Astrocyte of the cerebellum (primary cell): Measurements from ENCODE around the gene DIMT1.
A peak's percentile ranks its signal among the peaks of the same experiment; 100 is the strongest.

Source experiments
- DNase-seq: peaks from one replicate; pipeline ENCODE4 v3.0.0-alpha.2; 2011; ENCODE audit warnings: low read depth
- H3K4me3 ChIP-seq: 2 replicates; pipeline ENCODE4 v1.5.1; 2011; ENCODE audit warnings: mild to moderate bottlenecking, low read depth, low read length, moderate library complexity
- CTCF ChIP-seq: IDR thresholded peaks from 2 replicates; pipeline ENCODE4 v1.5.1; 2012; ENCODE audit warnings: low read length, low read depth, moderate library complexity, mild to moderate bottlenecking; ENCODE audit errors: missing control alignments
- in situ Hi-C: cut with HindIII; loops from 2 replicates; pipeline ENCODE4 v1.10.0; 2017; ENCODE audit warnings: low sequenced_read_pairs

Gene DIMT1

GRCh38 chr5:62403411-62404250 is at the start of gene DIMT1:
TSS of gene DIMT1 (minus strand) at chr5:62403905. CDS start at chr5:62403772, 133 bp downstream.
- in situ Hi-C loops, result no loop called here
- peak; percentile 96 for DNase-seq
- peak within 1 kb of the TSS; percentile 97 for H3K4me3 ChIP-seq
- TF ChIP-seq CTCF, result no peak

GRCh38 chr5:62450259-62450658 is 46.6 kb upstream of the DIMT1 start:
- in situ Hi-C loops, result loop anchor here (25.0 kb wide), 1 partner anchor 337 kb away; no protein-coding TSS in a partner anchor
- no peak for TF ChIP-seq CTCF
- no peak overlapping the region for H3K4me3 ChIP-seq
- no peak for DNase-seq

- no peak for DNase-seq
- H3K4me3 ChIP-seq, result no peak overlapping the region
- no peak for TF ChIP-seq CTCF
- in situ Hi-C loops, result no loop called here
Observed at GRCh38 chr5:62448528-62448927, 44.8 kb upstream of the DIMT1 start.

- TF ChIP-seq CTCF, result no peak
- in situ Hi-C loops, result no loop called here
Observed at GRCh38 chr5:62432621-62433064, 28.9 kb upstream of the DIMT1 start.

GRCh38 chr5:62431735-62432620 is 28.3 kb upstream of the DIMT1 start:
- in situ Hi-C loops, result no loop called here
- no peak for DNase-seq
- no peak for TF ChIP-seq CTCF

More at GRCh38 chr5:62432621-62433064, 28.9 kb upstream of the DIMT1 start:
- DNase-seq, result no peak
- no peak overlapping the region for H3K4me3 ChIP-seq

GRCh38 chr5:62424763-62425162 is 21.1 kb upstream of the DIMT1 start:
- DNase-seq, result no peak
- H3K4me3 ChIP-seq, result no peak overlapping the region
- in situ Hi-C loops, result no loop called here
- TF ChIP-seq CTCF, result no peak

More at GRCh38 chr5:62431735-62432620, 28.3 kb upstream of the DIMT1 start:
- H3K4me3 ChIP-seq, result no peak overlapping the region
